RPMI7951 (cell line): ENCODE data around the gene ATP12A. TPM values are rescaled to one million over a fixed set of nuclear protein-coding genes. Genes with fewer than 3 reads are reported as not detected.

Experiments
- DNase-seq: peaks from one replicate; pipeline ENCODE4 v3.0.0-alpha.2; 2012; ENCODE audit warnings: low read depth
- total RNA-seq: library from RNA; depleted of rRNA; stranded (reverse); fragments of >200 nt; shearing (Covaris generic); gene quantifications from 2 replicates; pipeline ENCODE4 v1.2.3, GENCODE V29; 2014

The ATP12A gene
- total RNA-seq, 1 experiment from 2014 or later: not detected

- DNase-seq: no peak
These were observed 7.9 kb downstream of the ATP12A start for GRCh38 chr13:24688111-24688510.

DNA sequence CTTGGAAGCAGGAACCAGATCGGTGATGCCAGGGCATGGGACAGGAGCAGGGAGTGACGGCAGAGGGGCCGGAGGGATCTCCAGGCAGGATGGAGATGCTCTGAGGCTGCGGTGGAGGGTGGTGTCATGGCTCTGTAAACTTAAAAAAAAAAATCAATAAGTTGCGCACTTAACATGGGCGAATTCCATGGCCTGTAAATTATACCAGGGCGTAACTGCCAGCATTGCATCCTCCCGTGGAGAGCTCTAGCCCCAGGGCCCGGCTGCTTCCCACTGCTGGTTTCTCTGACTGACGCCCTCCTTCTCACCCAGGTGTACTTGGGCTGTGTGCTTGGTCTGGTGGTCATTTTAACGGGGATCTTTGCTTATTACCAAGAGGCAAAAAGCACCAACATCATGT lies 8.7 kb downstream of the ATP12A start:
- no peak for DNase-seq

DNA sequence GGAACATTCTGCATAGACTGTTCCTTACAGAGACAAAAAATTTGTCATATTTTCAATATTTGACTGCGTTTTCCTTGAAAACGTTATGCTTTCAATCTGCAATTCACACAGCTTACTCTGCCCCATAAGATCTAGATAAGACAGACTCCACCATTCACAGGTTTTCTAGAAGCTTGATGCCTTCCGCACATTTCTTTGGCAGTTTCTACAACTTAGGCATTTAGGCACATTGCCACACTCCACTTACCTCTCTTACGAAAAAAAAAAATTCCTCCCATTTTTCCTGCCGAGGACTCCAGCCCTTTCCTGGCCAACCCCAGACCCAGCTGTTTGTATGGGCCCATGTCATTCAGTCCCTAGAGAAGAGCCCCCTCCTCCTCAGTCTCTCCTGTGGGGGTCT lies 11.2 kb downstream of the ATP12A start:
- DNase-seq: no peak

GRCh38 chr13:24692561-24692960 lies 12.4 kb downstream of the ATP12A start:
- peak; percentile 14 for DNase-seq

DNA sequence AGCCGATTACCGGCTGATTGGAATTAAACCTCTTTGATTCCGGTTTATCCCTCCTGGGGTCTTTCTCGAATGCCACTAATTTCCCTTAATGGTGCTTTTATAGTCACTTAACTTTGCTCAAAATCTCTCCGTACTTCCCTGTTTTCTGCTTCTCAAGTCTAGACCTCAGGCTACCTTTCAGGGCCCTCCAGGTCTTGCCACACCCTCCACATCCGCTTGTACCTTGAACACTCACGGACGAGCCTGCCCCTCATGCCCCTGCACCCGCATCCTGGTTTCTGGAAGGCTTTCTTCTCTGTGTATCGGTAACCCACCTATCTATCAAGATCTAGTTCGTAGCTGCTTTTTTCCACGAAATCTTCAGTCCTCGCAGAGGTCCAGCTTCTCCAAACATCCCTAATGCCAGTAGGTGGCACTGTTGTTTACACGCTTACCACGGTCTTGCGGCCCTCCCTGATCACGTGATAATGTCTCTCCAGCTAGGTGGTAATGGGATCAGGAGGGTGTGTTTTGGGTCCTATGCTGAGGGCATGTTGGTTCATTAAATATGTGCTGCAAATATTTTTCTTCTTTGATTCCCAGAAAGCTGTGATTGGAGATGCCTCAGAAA lies 13.8 kb downstream of the ATP12A start:
- peak; percentile 41 for DNase-seq

DNA sequence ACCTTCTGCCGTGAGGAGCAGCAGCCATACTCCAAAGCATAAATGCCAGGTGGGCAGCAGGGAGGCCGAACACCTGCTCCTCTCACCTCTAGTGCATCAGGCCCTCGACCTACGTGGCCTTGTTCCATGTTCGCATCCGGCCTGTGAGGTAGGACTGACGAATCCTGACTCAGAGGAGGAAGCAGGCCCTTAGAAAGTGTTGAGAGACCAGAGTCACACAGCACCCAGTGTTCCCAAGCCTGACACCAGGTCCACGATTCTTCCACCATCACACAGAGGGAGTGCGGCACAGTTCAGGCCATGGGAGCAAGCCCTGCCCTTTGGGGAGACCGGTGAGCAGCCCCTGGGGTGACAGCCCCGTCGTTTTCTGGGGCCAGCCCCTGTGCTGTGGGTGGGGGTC lies 14.7 kb downstream of the ATP12A start:
- no peak for DNase-seq

GRCh38 chr13:24698686-24699085 lies 18.5 kb downstream of the ATP12A start:
- DNase-seq: no peak

GRCh38 chr13:24699541-24699940 lies 19.3 kb downstream of the ATP12A start:
- DNase-seq: no peak

GRCh38 chr13:24700539-24700938 lies 20.3 kb downstream of the ATP12A start:
- no peak for DNase-seq

GRCh38 chr13:24706886-24707585 lies 26.8 kb downstream of the ATP12A start:
- DNase-seq: no peak

DNA sequence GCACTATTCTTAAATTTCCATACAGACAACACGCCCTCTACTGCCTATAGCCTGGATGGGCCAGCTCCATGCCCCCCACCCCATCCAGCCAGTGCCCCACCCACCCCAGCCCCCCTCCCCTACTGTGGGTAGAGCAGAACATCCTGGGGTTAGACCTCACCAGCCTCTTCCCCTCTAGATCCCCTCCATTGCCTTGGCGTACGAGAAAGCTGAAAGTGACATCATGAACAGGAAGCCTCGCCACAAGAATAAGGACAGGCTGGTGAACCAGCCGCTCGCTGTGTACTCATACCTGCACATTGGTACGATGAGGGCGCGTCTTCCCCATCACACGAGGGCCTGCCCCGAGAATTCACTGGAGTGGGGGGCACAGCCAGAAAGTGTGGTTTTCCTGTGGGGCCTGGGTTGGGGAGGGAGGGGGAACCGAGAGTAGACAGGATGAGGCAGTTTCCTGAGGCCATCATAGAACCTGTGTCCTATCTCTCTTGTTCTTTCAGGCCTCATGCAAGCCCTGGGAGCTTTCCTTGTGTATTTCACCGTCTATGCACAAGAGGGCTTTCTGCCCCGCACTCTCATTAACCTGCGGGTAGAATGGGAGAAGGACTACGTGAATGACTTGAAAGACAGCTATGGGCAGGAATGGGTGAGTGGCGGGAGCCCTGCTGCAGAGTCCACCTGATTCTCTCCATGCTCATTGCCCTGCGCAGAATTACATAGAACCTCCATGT lies 29.1 kb downstream of the ATP12A start:
- DNase-seq: no peak

- no peak for DNase-seq
These were observed 32.8 kb downstream of the ATP12A start for GRCh38 chr13:24713022-24713421.

- DNase-seq: no peak
These were observed 35.8 kb downstream of the ATP12A start for GRCh38 chr13:24716011-24716410.

DNA sequence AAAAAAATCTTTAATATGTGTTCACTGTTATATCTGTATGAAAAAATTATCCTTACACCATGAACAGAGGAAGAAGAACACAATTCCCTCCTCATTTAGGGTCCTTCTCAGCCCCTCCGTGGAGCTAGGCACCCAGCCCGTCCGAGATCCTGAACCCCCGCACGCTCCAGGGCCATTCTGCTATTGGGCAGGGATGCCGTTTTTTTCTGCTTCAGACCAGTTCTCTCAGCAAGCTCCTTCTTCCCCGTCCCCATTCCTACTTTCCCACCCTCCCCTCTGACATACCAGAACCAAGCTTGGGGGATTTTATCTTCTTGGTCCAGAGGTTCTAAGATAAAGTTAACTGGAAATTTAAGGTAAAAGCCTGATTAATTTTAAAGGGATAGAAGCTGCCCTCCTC lies 36.2 kb downstream of the ATP12A start:
- no peak for DNase-seq

DNA sequence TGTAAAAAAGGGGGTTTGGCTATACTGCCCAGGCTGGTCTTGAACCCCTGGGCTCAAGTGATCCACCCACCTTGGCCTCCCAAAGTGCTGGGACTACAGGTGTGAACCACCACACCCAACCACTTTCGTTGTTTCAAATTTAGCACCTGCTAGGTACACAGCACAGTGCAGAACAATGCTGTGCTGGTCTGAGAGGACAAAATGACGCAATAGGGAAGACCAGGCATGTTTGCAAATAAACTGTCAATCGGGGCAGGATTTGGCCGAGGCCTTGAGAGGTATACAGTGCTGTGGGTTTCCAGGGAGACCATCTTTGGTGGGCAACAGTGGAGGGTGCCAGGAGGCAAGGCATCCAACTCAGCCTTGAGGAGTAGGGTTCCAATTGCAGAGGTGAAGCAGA lies 37.0 kb downstream of the ATP12A start:
- no peak for DNase-seq

DNA sequence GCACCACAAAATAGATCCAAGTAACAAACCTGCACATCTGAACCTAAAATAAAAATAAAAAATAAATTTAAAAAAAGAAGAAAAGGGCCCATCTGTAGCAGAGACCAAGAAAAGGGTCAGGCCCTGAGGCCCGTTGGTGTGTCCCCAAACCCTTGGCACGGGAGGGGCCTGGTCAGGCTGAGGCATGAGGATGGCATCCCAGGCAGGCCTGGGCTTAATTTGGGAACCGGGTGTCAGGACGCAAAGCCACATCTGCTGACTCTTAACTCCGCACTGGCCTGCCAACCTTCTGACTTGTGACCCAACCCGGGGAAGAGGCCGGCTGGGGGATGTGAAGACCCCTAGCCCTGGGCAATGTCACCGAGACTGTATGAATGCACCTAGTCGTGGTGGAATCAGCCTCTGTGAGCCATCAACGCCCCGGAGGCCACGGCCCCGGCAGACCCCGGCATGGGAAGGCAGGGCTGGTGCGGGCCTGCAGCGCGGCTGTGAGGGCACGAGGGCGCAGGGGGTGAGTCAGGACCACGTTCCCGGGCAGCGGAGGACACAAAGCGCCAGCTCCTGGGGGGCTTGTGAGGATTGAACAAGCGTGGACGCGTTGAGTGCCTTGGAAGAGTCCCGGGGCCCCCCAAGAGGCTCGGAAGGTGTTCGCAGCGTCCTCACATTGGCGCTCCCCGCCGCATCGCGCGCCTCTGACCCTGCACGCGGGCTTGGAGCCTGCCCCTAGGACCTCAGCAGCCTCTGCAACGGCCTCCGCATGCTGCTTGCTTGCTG lies 38.2 kb downstream of the ATP12A start:
- DNase-seq: no peak

DNA sequence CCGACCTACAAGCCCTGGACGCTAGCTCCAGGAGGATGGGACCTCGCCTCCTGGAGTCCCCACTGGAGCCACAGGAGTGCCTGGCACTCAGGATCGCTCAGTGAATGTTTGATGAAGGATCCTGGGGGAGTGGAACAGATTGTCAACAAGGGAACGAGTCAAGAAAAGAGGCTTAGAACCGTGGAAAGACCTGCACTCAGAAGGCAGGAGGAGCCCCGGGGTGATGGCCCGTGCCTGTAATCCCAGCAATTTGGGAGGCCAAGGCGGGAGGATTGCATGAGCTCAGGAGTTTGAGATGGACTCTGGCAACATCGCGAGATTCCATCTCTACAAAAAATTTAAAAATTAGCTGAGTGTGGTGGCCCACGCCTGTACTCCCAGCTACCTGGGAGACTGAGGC lies 38.9 kb downstream of the ATP12A start:
- no peak for DNase-seq

GRCh38 chr13:24723206-24723605 lies 43.0 kb downstream of the ATP12A start:
- DNase-seq: no peak

GRCh38 chr13:24724714-24725113 lies 44.5 kb downstream of the ATP12A start:
- no peak for DNase-seq

- DNase-seq: no peak
These were observed 45.2 kb downstream of the ATP12A start for GRCh38 chr13:24725379-24725778.

- peak; percentile 70 for DNase-seq
These were observed 47.8 kb downstream of the ATP12A start for GRCh38 chr13:24727731-24728601.
